Activated CD8-positive, alpha-beta T cell treated with anti-CD3 and anti-CD28 coated beads, Interleukin-2, amount 10 ng/mL, durations not matched to agents 7 days and 5 days (primary cell): ENCODE results near the gene RASGRP2. TPM values are rescaled to one million over a fixed set of nuclear protein-coding genes. Genes with fewer than 3 reads are reported as not detected.

ENCODE experiments used
- ATAC-seq: fragments of 150-1000 bp; cut with Tn5 transposase; one replicate; pipeline ENCODE4 v1.10.0; 2021; ENCODE audit warnings: moderate library complexity
- CTCF ChIA-PET: fragments of 350-600 bp; sonication (Branson Sonifier 250); formaldehyde crosslinking; loops from one replicate; lab custom pipeline; 2021; ENCODE audit warnings: antibody characterized with exemption; lab: Charles Lee
- POLR2A ChIA-PET: fragments of 350-600 bp; sonication (Branson Sonifier 250); formaldehyde crosslinking; loops from one replicate; lab custom pipeline; 2021; ENCODE audit warnings: antibody characterized with exemption; lab: Charles Lee
- DNase-seq: peaks from one replicate; pipeline ENCODE4 v3.0.0-alpha.2; 2020
- H3K27ac Mint-ChIP-seq: one replicate; pipeline ENCODE4 v1.8.0; 2021; ENCODE audit warnings: mild to moderate bottlenecking, mixed read lengths
- H3K27me3 Mint-ChIP-seq: one replicate; pipeline ENCODE4 v1.8.0; 2021; ENCODE audit warnings: low read depth, mixed read lengths
- H3K36me3 Mint-ChIP-seq: one replicate; pipeline ENCODE4 v1.8.0; 2021; ENCODE audit warnings: low read depth, mixed read lengths
- H3K4me1 Mint-ChIP-seq: one replicate; pipeline ENCODE4 v1.8.0; 2021; ENCODE audit warnings: low read depth, mixed read lengths
- H3K4me3 Mint-ChIP-seq: one replicate; pipeline ENCODE4 v1.8.0; 2021; ENCODE audit warnings: mild to moderate bottlenecking, mixed read lengths
- H3K9me3 Mint-ChIP-seq: one replicate; pipeline ENCODE4 v1.8.0; 2022; ENCODE audit warnings: mixed read lengths; ENCODE audit not compliant: insufficient read depth
- total RNA-seq, 2 experiments: library from RNA; stranded (reverse); gene quantifications; one replicate each; pipeline ENCODE4 v1.2.3, GENCODE V29; 2021

RASGRP2 gene
- total RNA-seq, 2 experiments from 2014 or later = 101 to 115 TPM

DNA sequence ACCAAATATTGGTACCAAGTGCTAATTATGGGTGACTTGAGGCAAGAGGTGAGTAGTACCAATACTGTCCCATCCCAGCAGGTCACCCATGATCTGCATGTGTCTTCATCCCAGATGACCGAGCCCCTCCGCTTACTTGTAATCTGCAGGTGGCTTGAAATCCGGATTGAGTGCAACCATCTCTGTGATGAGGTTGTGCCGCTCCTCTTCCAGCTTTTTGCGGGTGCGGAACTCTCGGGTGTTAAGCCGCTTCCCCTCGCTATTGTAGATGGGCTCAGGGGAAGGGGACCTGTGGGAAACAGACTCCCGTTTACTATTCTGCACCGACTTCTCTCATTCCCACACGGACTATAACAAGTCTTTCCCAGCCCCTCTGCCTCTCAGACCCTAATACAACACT is 26.2 kb upstream of the RASGRP2 start:
- DNase-seq = no peak
- H3K27ac Mint-ChIP-seq = no peak overlapping the region

DNA sequence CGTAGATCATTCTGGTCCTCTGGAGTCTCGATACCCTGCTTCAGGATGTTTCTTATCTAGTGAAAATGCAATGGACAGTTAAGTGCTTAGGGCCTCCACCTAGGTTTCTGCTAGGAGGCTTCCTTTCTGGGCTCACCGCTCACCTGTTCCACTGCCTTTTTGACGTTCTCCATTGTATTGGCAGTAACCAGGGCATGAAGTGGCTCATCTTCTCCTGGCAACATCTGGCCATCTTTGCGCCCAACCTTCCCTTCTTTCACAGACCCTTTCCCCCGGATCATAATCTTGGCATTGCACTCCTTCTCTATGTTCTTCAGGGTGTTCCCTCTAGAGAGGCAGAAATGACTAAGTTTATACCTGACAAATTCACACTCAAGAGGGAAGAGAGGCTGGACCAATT is 25.3 kb upstream of the RASGRP2 start:
- POLR2A ChIA-PET = interaction anchor here (1.0 kb wide), 1 partner anchor 9 kb away, joined by 4 read pairs; the partner anchor contains the start of gene SF1
- Mint-ChIP-seq H3K4me1 (peaks cover 88% of the 10 kb centered on the region), H3K9me3 (no peaks in the 10 kb centered on the region), H3K36me3 (peaks cover 93% of the 10 kb centered on the region), H3K27ac (peak overlapping the region; percentile 3), H3K27me3 (no peaks in the 10 kb centered on the region), H3K4me3 (no peak overlapping the region)
- ATAC-seq (no peak), DNase-seq (no peak)
- CTCF ChIA-PET = interaction anchor here (2.6 to 12.2 kb wide), 2 partner anchors 7 to 24 kb away, joined by 20 to 149 read pairs; partner anchors contain the start of gene RASGRP2

More for the DNA sequence above, 26.2 kb upstream of the RASGRP2 start:
- Mint-ChIP-seq H3K36me3 (peaks cover 93% of the 10 kb centered on the region), H3K9me3 (no peaks in the 10 kb centered on the region), H3K4me1 (peaks cover 88% of the 10 kb centered on the region), H3K4me3 (no peak overlapping the region), H3K27me3 (no peaks in the 10 kb centered on the region)
- no peak for ATAC-seq
- ChIA-PET CTCF (interaction anchor here (0.7 to 12.2 kb wide), 3 partner anchors 9 to 81 kb away, joined by 4 to 149 read pairs (median 6); partner anchors contain the start of gene RASGRP2), POLR2A (interaction anchor here (0.6 to 1.0 kb wide), 3 partner anchors 8 to 81 kb away, joined by 3 to 4 read pairs (median 4); partner anchors contain the start of gene SF1)

- Mint-ChIP-seq H3K27ac (peak overlapping the region; percentile 83), H3K4me3 (no peak overlapping the region), H3K4me1 (peaks cover 90% of the 10 kb centered on the region), H3K27me3 (no peaks in the 10 kb centered on the region), H3K9me3 (no peaks in the 10 kb centered on the region), H3K36me3 (peaks cover 93% of the 10 kb centered on the region)
- POLR2A ChIA-PET = interaction anchor here (0.8 to 1.6 kb wide), 3 partner anchors 9 to 26 kb away, joined by 3 to 9 read pairs (median 5); partner anchors contain the start of gene RASGRP2
- CTCF ChIA-PET = interaction anchor here (1.2 to 12.2 kb wide), 5 partner anchors 8 to 23 kb away, joined by 3 to 149 read pairs (median 9); partner anchors contain the start of gene RASGRP2
- no peak for ATAC-seq
- DNase-seq = no peak
Measured at GRCh38 chr11:64768300-64768694, 24.4 kb upstream of the RASGRP2 start.

- Mint-ChIP-seq H3K36me3 (peaks cover 93% of the 10 kb centered on the region), H3K9me3 (no peaks in the 10 kb centered on the region), H3K4me3 (peak overlapping the region; percentile 35), H3K27me3 (no peaks in the 10 kb centered on the region), H3K27ac (peak overlapping the region; percentile 83), H3K4me1 (peaks cover 90% of the 10 kb centered on the region)
- ATAC-seq (peak; percentile 35), DNase-seq (peak; percentile 93)
- ChIA-PET CTCF (interaction anchor here (0.6 to 12.2 kb wide), 6 partner anchors 9 to 101 kb away, joined by 3 to 149 read pairs (median 8); partner anchors contain the start of gene RASGRP2), POLR2A (interaction anchor here (0.6 to 1.6 kb wide), 4 partner anchors 10 to 26 kb away, joined by 3 to 9 read pairs (median 4); partner anchors contain the start of gene RASGRP2)
Measured at GRCh38 chr11:64767344-64768299, 23.7 kb upstream of the RASGRP2 start.

DNA sequence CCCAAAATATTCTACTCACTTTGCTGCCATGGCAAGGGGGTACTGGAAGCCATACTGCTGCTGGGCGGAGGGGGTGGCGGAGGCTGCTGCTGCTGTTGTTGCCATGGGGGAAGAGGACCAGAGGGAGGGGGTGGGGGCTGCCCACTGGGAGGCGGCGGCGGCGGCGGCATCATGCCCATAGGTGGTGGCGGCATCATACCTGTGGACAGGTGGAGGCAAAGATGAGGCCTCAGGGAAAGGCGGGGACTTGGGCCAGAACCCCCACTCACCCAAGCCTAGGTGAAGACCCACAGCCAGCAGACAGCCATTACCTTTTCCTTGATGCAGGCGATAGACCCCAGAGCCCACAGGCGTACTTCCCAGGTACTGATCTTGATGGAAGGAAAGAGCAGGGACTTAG is 22.9 kb upstream of the RASGRP2 start:
- H3K4me3 Mint-ChIP-seq = no peak overlapping the region

DNA sequence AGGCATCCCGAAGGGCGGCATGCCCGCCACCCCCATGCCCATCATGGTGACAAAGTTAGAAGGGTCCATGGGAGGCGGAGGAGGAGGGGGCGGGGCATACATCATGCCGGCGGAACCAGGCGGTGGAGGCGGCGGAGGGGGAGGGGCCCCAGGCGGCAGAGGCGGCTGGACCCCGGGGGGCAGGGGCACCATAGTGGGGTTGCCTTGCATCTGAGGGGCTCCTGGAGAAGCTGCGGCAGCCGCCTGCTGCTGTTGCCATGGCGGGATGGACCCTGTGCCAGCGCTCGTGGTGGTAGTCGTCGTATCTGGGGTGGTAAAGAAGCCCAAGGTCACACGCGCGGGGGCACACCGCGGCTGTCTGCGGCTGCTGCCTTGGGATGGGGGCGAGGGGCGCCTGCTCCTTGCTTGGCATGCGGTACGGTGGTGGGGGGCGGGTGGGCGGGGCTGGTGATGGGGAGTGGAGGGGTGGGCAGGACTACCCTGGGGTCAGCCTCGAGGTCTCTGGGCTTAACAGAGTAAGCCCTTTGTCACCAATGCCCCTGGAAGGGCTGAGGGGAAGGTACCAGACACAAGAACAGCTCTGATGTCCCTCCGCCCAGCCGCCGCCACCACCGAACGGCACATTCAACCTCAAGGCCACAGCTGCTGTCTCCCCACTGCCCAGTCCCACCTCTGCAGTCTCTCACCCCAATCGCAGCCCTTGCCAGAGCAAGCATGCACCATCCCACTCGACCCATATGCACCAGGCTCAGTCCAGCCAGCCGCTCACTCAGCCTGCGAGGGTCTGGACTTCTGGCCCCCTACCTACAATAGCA is 22.1 kb upstream of the RASGRP2 start:
- no peaks in the 10 kb centered on the region for H3K27me3 Mint-ChIP-seq
- H3K36me3 Mint-ChIP-seq = peaks cover 88% of the 10 kb centered on the region
- H3K4me1 Mint-ChIP-seq = peaks cover 90% of the 10 kb centered on the region
- DNase-seq (no peak), ATAC-seq (no peak)
- H3K27ac Mint-ChIP-seq = peak overlapping the region; percentile 86
- no peak overlapping the region for H3K4me3 Mint-ChIP-seq
- CTCF ChIA-PET = interaction anchor here (7.4 to 12.2 kb wide), 2 partner anchors 19 to 21 kb away, joined by 149 read pairs; partner anchors contain the start of gene RASGRP2
- no peaks in the 10 kb centered on the region for H3K9me3 Mint-ChIP-seq
- POLR2A ChIA-PET = interaction anchor here (5.2 kb wide), 1 partner anchor 21 kb away, joined by 102 read pairs; the partner anchor contains the start of gene RASGRP2

More for the DNA sequence above, 22.9 kb upstream of the RASGRP2 start:
- Mint-ChIP-seq H3K4me1 (peaks cover 90% of the 10 kb centered on the region), H3K9me3 (no peaks in the 10 kb centered on the region), H3K36me3 (peaks cover 93% of the 10 kb centered on the region), H3K27me3 (no peaks in the 10 kb centered on the region), H3K27ac (peak overlapping the region; percentile 83)
- ChIA-PET CTCF (interaction anchor here (2.6 to 12.2 kb wide), 2 partner anchors 10 to 22 kb away, joined by 20 to 149 read pairs; partner anchors contain the start of gene RASGRP2), POLR2A (interaction anchor here (1.6 to 5.2 kb wide), 2 partner anchors 22 to 23 kb away, joined by 9 to 102 read pairs; partner anchors contain the start of gene RASGRP2)
- DNase-seq = no peak
- no peak for ATAC-seq

- DNase-seq (no peak), ATAC-seq (no peak)
- POLR2A ChIA-PET = interaction anchor here (5.2 kb wide), 1 partner anchor 20 kb away, joined by 102 read pairs; the partner anchor contains the start of gene RASGRP2
- Mint-ChIP-seq H3K9me3 (no peaks in the 10 kb centered on the region), H3K27ac (peak overlapping the region; percentile 86), H3K27me3 (no peaks in the 10 kb centered on the region), H3K4me1 (peaks cover 90% of the 10 kb centered on the region), H3K36me3 (peaks cover 86% of the 10 kb centered on the region), H3K4me3 (peak overlapping the region; percentile 69)
- CTCF ChIA-PET = interaction anchor here (2.0 to 7.4 kb wide), 3 partner anchors 9 to 76 kb away, joined by 6 to 149 read pairs (median 46); partner anchors contain the start of gene RASGRP2
Measured at GRCh38 chr11:64765291-64765850, 21.4 kb upstream of the RASGRP2 start.

- DNase-seq (no peak), ATAC-seq (no peak)
- Mint-ChIP-seq H3K9me3 (no peaks in the 10 kb centered on the region), H3K27me3 (no peaks in the 10 kb centered on the region), H3K36me3 (peaks cover 80% of the 10 kb centered on the region), H3K4me1 (peaks cover 94% of the 10 kb centered on the region), H3K27ac (peak overlapping the region; percentile 86), H3K4me3 (peak overlapping the region; percentile 69)
- ChIA-PET CTCF (interaction anchor here (0.6 to 7.4 kb wide), 7 partner anchors 9 to 76 kb away, joined by 3 to 149 read pairs (median 6); partner anchors contain the start of genes RASGRP2 and SF1), POLR2A (interaction anchor here (1.0 to 5.2 kb wide), 5 partner anchors 8 to 20 kb away, joined by 4 to 102 read pairs (median 12); partner anchors contain the start of genes RASGRP2 and SF1)
Measured at GRCh38 chr11:64764753-64765152, 20.8 kb upstream of the RASGRP2 start.

GRCh38 chr11:64764040-64764611 is 20.2 kb upstream of the RASGRP2 start:
- POLR2A ChIA-PET = interaction anchor here (0.5 to 5.2 kb wide), 8 partner anchors 9 to 681 kb away, joined by 3 to 102 read pairs (median 8); partner anchors contain the start of genes RASGRP2 and SF1
- CTCF ChIA-PET = interaction anchor here (0.8 to 7.4 kb wide), 7 partner anchors 10 to 75 kb away, joined by 3 to 149 read pairs (median 6); partner anchors contain the start of genes RASGRP2 and SF1
- H3K4me3 Mint-ChIP-seq = peak overlapping the region; percentile 69
- H3K9me3 Mint-ChIP-seq = no peaks in the 10 kb centered on the region
- peak; percentile 87 for DNase-seq
- H3K27me3 Mint-ChIP-seq = no peaks in the 10 kb centered on the region
- peak overlapping the region; percentile 86 for H3K27ac Mint-ChIP-seq
- peaks cover 93% of the 10 kb centered on the region for H3K4me1 Mint-ChIP-seq
- peaks cover 74% of the 10 kb centered on the region for H3K36me3 Mint-ChIP-seq
- peak; percentile 47 for ATAC-seq
